H9 (cell line): Measurements from ENCODE around the gene GRK4. TPM values are rescaled to one million over a fixed set of nuclear protein-coding genes. Genes with fewer than 3 reads are reported as not detected.

Experiments
- DNase-seq: peaks from one replicate; pipeline ENCODE4 v3.0.0-alpha.2; 2017
- H2AFZ ChIP-seq: one replicate; pipeline ENCODE4 v1.6.1; 2013; ENCODE audit warnings: mild to moderate bottlenecking, low read length, control low read depth, moderate library complexity
- H2AK5ac ChIP-seq: 2 replicates; pipeline ENCODE4 v1.6.1; 2013; ENCODE audit warnings: low read length, control low read depth, mixed read lengths; ENCODE audit not compliant: insufficient read length
- H2BK120ac ChIP-seq: one replicate; pipeline ENCODE4 v1.6.1; 2013; ENCODE audit warnings: low read depth, mild to moderate bottlenecking, low read length, control low read depth, inconsistent platforms; ENCODE audit not compliant: poor library complexity, severe bottlenecking
- H2BK12ac ChIP-seq: 2 replicates; pipeline ENCODE4 v1.6.1; 2013; ENCODE audit warnings: low read length, control low read depth, mixed read lengths, low read depth; ENCODE audit not compliant: insufficient read length
- H2BK15ac ChIP-seq: 2 replicates; pipeline ENCODE4 v1.6.1; 2013; ENCODE audit warnings: low read depth, low read length, control low read depth
- H2BK20ac ChIP-seq: one replicate; pipeline ENCODE4 v1.6.1; 2013; ENCODE audit warnings: low read depth, mild to moderate bottlenecking, low read length, control low read depth, inconsistent platforms; ENCODE audit not compliant: poor library complexity, severe bottlenecking
- H2BK5ac ChIP-seq: 2 replicates; pipeline ENCODE4 v1.6.1; 2013; ENCODE audit warnings: low read length, control low read depth, mixed read lengths; ENCODE audit not compliant: insufficient read length
- H3K14ac ChIP-seq: 2 replicates; pipeline ENCODE4 v1.6.1; 2013; ENCODE audit warnings: low read length, control low read depth; ENCODE audit not compliant: insufficient read depth
- H3K18ac ChIP-seq: 2 replicates; pipeline ENCODE4 v1.6.1; 2013; ENCODE audit warnings: low read depth, mild to moderate bottlenecking, mixed read lengths, low read length, control low read depth; ENCODE audit not compliant: insufficient read length
- H3K23ac ChIP-seq: 2 replicates; pipeline ENCODE4 v1.6.1; 2013; ENCODE audit warnings: low read length, control low read depth, mixed read lengths, low read depth; ENCODE audit not compliant: insufficient read length
- H3K23me2 ChIP-seq: 2 replicates; pipeline ENCODE4 v1.6.1; 2013; ENCODE audit warnings: low read depth, mild to moderate bottlenecking, mixed read lengths, low read length, control low read depth; ENCODE audit not compliant: insufficient read length, poor library complexity, severe bottlenecking
- H3K27ac ChIP-seq: 2 replicates; pipeline ENCODE4 v1.5.1; 2013; ENCODE audit warnings: low read length, control low read depth, mixed read lengths, low read depth; ENCODE audit not compliant: insufficient read length
- H3K27me3 ChIP-seq: 2 replicates; pipeline ENCODE4 v1.6.1; 2013; ENCODE audit warnings: low read length, control low read depth, inconsistent platforms; ENCODE audit not compliant: insufficient read depth
- H3K4ac ChIP-seq: 2 replicates; pipeline ENCODE4 v1.6.1; 2013; ENCODE audit warnings: low read depth, mild to moderate bottlenecking, control low read depth, inconsistent platforms, low read length, moderate library complexity
- H3K4me1 ChIP-seq: 2 replicates; pipeline ENCODE4 v1.6.1; 2013; ENCODE audit warnings: low read length, control low read depth, inconsistent platforms; ENCODE audit not compliant: insufficient read depth
- H3K4me2 ChIP-seq: 2 replicates; pipeline ENCODE4 v1.6.1; 2013; ENCODE audit warnings: low read length, control low read depth, mixed read lengths; ENCODE audit not compliant: insufficient read length, insufficient read depth
- H3K56ac ChIP-seq: 2 replicates; pipeline ENCODE4 v1.6.1; 2013; ENCODE audit warnings: low read depth, mild to moderate bottlenecking, mixed read lengths, low read length, control low read depth; ENCODE audit not compliant: insufficient read length
- H3K79me1 ChIP-seq: 2 replicates; pipeline ENCODE4 v1.6.1; 2013; ENCODE audit warnings: low read depth, mild to moderate bottlenecking, moderate library complexity, low read length, control low read depth, inconsistent platforms; ENCODE audit not compliant: insufficient read depth, poor library complexity, severe bottlenecking
- H3K79me2 ChIP-seq: 2 replicates; pipeline ENCODE4 v1.6.1; 2013; ENCODE audit warnings: low read length, control low read depth, inconsistent platforms; ENCODE audit not compliant: insufficient read depth
- H3K9ac ChIP-seq: 2 replicates; pipeline ENCODE4 v1.6.1; 2013; ENCODE audit warnings: low read length, control low read depth, mixed read lengths; ENCODE audit not compliant: insufficient read length; ENCODE audit errors: extremely low read depth
- H3K9me3 ChIP-seq: one replicate; pipeline ENCODE4 v1.6.1; 2013; ENCODE audit warnings: low read depth, low read length, inconsistent platforms; ENCODE audit not compliant: control insufficient read depth
- H3T11ph ChIP-seq: one replicate; pipeline ENCODE4 v1.6.1; 2013; ENCODE audit warnings: mild to moderate bottlenecking, low read length, control low read depth, inconsistent platforms
- H4K20me1 ChIP-seq: one replicate; pipeline ENCODE4 v1.6.1; 2013; ENCODE audit not compliant: control insufficient read depth, insufficient read length, insufficient read depth
- H4K5ac ChIP-seq: 2 replicates; pipeline ENCODE4 v1.6.1; 2013; ENCODE audit warnings: low read depth, mild to moderate bottlenecking, mixed read lengths, low read length, control low read depth; ENCODE audit not compliant: insufficient read length
- H4K8ac ChIP-seq: replicated peaks from 2 replicates; pipeline ENCODE4 v1.6.1; 2013; ENCODE audit warnings: low read length, control low read depth, mixed read lengths, low read depth; ENCODE audit not compliant: insufficient read length
- H4K91ac ChIP-seq: 2 replicates; pipeline ENCODE4 v1.6.1; 2013; ENCODE audit warnings: low read depth, mild to moderate bottlenecking, moderate library complexity, mixed read lengths, low read length, control low read depth; ENCODE audit not compliant: insufficient read length
- H3K27ac Mint-ChIP-seq, 3 experiments: 2 replicates in 2 of 3; 3 replicates in 1 of 3; pipeline ENCODE4 v1.8.0; 2020 to 2021; ENCODE audit warnings: mixed read lengths in 3 of 3, mild to moderate bottlenecking in 1 of 3, moderate library complexity in 1 of 3
- H3K27me3 Mint-ChIP-seq: 2 replicates; pipeline ENCODE4 v1.8.0; 2021; ENCODE audit warnings: low read depth, mild to moderate bottlenecking, moderate library complexity, mixed read lengths
- H3K36me3 Mint-ChIP-seq, 3 experiments: 2 replicates in 2 of 3; 3 replicates in 1 of 3; pipeline ENCODE4 v1.8.0; 2020 to 2021; ENCODE audit warnings: low read depth in 3 of 3, mixed read lengths in 3 of 3; ENCODE audit not compliant: insufficient read depth in 1 of 3
- H3K4me1 Mint-ChIP-seq, 2 experiments: 2 replicates each; pipeline ENCODE4 v1.8.0; 2020; ENCODE audit warnings: mixed read lengths in 2 of 2
- H3K4me3 Mint-ChIP-seq, 2 experiments: 2 replicates in 1 of 2; 3 replicates in 1 of 2; pipeline ENCODE4 v1.8.0; 2020 to 2021; ENCODE audit warnings: mild to moderate bottlenecking in 2 of 2, mixed read lengths in 2 of 2, moderate library complexity in 1 of 2
- H3K9me3 Mint-ChIP-seq, 2 experiments: 2 replicates in 1 of 2; 3 replicates in 1 of 2; pipeline ENCODE4 v1.8.0; 2020; ENCODE audit warnings: mild to moderate bottlenecking in 2 of 2, mixed read lengths in 2 of 2, moderate library complexity in 1 of 2
- CTCF ChIP-seq: fragments of 200-600 bp; sonication (generic); conservative IDR thresholded peaks from 3 replicates; pipeline ENCODE4 v1.8.0; 2021; ENCODE audit warnings: antibody characterized with exemption, mild to moderate bottlenecking
- WGBS: extraction: QIAGEN DNeasy Blood & Tissue Kit; methylation state at CpG from one replicate; pipeline ENCODE4 v1.1.7; 2013; ENCODE audit warnings: missing lambda C conversion rate, low lambda C conversion rate, mixed read lengths; ENCODE audit not compliant: insufficient read length; ENCODE audit errors: extremely low coverage; 5-methylcytosine and 5-hydroxymethylcytosine counted together
- total RNA-seq: library from RNA; stranded (reverse); gene quantifications from 2 replicates; pipeline ENCODE4 v1.2.1, GENCODE V29; 2021

GRK4 gene
- total RNA-seq, 1 experiment from 2014 or later: 4.8 TPM

GRCh38 chr4:3011456-3012220 is 48.3 kb downstream of the GRK4 start:
- H3K36me3 Mint-ChIP-seq: no peaks in the 10 kb centered on the region

More at GRCh38 chr4:3011456-3012220, 48.3 kb downstream of the GRK4 start:
- Histone ChIP-seq H3T11ph (no peak overlapping the region), H3K4me1 (no peaks in the 10 kb centered on the region), H3K14ac (no peak overlapping the region), H3K9me3 (no peaks in the 10 kb centered on the region), H3K79me2 (no peaks in the 10 kb centered on the region), H2AK5ac (no peak overlapping the region), H3K4ac (no peak overlapping the region), H4K20me1 (no peaks in the 10 kb centered on the region), H2BK120ac (no peak overlapping the region), H2AFZ (no peak overlapping the region), H4K5ac (no peak overlapping the region), H4K91ac (no peak overlapping the region), H3K27ac (no peak overlapping the region), H3K56ac (no peak overlapping the region), H2BK12ac (no peak overlapping the region), H3K18ac (no peak overlapping the region), H2BK15ac (no peak overlapping the region), H3K23ac (no peak overlapping the region), H3K23me2 (no peaks in the 10 kb centered on the region), H3K9ac (no peak overlapping the region), H3K27me3 (no peaks in the 10 kb centered on the region), H3K79me1 (no peaks in the 10 kb centered on the region), H3K4me2 (no peak overlapping the region), H2BK5ac (no peak overlapping the region), H4K8ac (no peak overlapping the region), H2BK20ac (no peak overlapping the region)
- no peaks in the 10 kb centered on the region for H3K27me3 Mint-ChIP-seq
- no peak overlapping the region; a peak in 1 of 7 replicates for H3K27ac Mint-ChIP-seq
- TF ChIP-seq CTCF: no peak
- no peak overlapping the region for H3K4me3 Mint-ChIP-seq
- no peak for DNase-seq
- 100% methylated on average over 1 of the region's 17 CpGs for WGBS
- no peaks in the 10 kb centered on the region for H3K9me3 Mint-ChIP-seq
- H3K4me1 Mint-ChIP-seq: 0 out of 4 replicates have a peak, but pooled peaks cover 0 to 2% of the 10 kb centered on the region in 2 experiments
